Left ventricle myocardium inferior (tissue), 1 donor: ENCODE data around the gene IFT122. TPM values are rescaled to one million over a fixed set of nuclear protein-coding genes. Genes with fewer than 3 reads are reported as not detected.
A peak's percentile ranks its signal among the peaks of the same experiment; 100 is the strongest.

Source experiments
- DNase-seq: peaks from one replicate; pipeline ENCODE4 v3.0.0-alpha.2; 2020
- H3K27ac ChIP-seq: fragments of 200-600 bp; replicated peaks from 2 replicates; pipeline ENCODE4 v1.8.0; 2021
- H3K27me3 ChIP-seq: fragments of 200-600 bp; 2 replicates; pipeline ENCODE4 v1.8.0; 2021; ENCODE audit warnings: low read depth
- H3K36me3 ChIP-seq: fragments of 200-600 bp; 2 replicates; pipeline ENCODE4 v1.8.0; 2021
- H3K4me1 ChIP-seq: fragments of 200-600 bp; 2 replicates; pipeline ENCODE4 v1.8.0; 2021
- H3K4me3 ChIP-seq: fragments of 200-600 bp; 2 replicates; pipeline ENCODE4 v1.8.0; 2021; ENCODE audit warnings: mild to moderate bottlenecking, moderate library complexity
- H3K9me3 ChIP-seq: fragments of 200-600 bp; replicated peaks from 2 replicates; pipeline ENCODE4 v1.8.0; 2021
- intact Hi-C: fragments of 100-400 bp; cut with micrococcal nuclease; formaldehyde crosslinking; loops from one replicate; pipeline ENCODE4 v1.11.0; 2022
- total RNA-seq: library from RNA; stranded (reverse); fragmentation: NEBNext Ultra II Directional; extraction: Animal tissue kit (Norgen Biotek cat#: 25700); gene quantifications from one replicate; pipeline ENCODE4 v1.2.1, GENCODE V29; 2021
- TF ChIP-seq, protein P1 (sequence below): fragments of 200-600 bp; IDR thresholded peaks from 2 replicates; pipeline ENCODE4 v1.8.0; 2021; ENCODE audit warnings: antibody characterized with exemption, mild to moderate bottlenecking, borderline replicate concordance
- donor health status: DM: no; HTN: yes; CAD: no; lungs with severe emphysema.

IFT122 gene
- total RNA-seq, 1 donor from 2014 or later, result 16.5 TPM

DNA sequence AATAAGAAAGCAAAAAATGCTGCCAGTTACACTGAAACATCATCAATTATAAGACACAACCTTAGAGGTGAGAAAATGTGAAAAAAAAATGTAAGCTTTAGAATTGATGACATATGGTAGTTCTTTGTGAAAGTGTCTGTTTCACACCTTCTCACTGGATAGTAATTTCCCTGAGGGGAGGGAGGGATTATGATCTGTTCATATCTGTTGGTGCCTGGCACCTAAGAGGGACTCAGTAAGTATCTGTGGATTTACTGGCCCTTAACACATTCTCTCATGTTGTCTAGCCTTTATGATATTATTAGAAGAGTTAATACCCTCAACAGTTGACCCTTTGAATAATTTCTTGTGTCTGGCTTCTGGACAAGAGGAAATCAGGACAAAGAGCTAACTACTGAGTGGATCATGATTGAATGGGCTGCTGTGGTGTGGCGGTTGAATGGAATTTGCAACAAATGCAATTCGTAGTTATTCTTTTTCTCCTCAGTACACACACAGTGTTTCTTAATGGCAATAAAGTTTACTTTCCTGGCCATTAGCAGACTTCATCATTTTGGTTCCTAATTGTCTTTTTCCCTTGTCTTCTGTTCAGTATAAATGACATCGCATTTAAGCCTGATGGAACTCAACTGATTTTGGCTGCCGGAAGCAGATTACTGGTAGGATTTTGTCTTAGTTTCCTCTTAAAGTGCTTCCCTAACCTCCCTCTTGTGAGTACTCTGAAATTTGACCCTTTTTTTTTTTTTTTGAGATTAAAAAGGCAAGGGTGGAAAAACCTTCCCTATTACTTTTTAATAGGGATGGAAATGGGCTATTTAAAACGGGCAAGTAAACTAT is 9.5 kb downstream of the IFT122 start:
- Histone ChIP-seq H3K27me3 (no peaks in the 10 kb centered on the region), H3K36me3 (peaks cover 24% of the 10 kb centered on the region), H3K4me1 (peaks cover 30% of the 10 kb centered on the region), H3K9me3 (no peaks in the 10 kb centered on the region), H3K27ac (peak overlapping the region; percentile 23), H3K4me3 (no peak overlapping the region)
- intact Hi-C loops, result no loop called here
- TF ChIP-seq, protein P1, sequence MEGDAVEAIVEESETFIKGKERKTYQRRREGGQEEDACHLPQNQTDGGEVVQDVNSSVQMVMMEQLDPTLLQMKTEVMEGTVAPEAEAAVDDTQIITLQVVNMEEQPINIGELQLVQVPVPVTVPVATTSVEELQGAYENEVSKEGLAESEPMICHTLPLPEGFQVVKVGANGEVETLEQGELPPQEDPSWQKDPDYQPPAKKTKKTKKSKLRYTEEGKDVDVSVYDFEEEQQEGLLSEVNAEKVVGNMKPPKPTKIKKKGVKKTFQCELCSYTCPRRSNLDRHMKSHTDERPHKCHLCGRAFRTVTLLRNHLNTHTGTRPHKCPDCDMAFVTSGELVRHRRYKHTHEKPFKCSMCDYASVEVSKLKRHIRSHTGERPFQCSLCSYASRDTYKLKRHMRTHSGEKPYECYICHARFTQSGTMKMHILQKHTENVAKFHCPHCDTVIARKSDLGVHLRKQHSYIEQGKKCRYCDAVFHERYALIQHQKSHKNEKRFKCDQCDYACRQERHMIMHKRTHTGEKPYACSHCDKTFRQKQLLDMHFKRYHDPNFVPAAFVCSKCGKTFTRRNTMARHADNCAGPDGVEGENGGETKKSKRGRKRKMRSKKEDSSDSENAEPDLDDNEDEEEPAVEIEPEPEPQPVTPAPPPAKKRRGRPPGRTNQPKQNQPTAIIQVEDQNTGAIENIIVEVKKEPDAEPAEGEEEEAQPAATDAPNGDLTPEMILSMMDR, result no peak
- no peak for DNase-seq

DNA sequence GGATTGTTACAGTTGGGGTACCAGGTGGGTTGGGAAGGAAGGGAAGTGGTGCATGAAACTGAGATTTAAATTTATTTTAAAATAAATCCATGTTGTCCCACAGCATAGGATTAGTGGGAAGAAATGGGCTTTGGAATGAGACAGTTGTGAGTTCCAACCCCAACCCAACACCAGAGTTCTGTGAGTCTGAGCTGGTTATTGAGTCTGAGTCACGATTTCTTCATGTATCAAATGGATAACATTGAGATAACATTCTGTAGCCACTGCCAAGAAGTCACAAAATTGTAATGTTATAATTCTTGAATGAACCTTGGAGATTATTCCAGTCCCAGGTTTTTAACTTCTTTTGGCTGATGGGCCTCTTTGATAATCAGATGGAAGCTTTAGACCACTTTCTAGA is 13.7 kb downstream of the IFT122 start:
- Histone ChIP-seq H3K9me3 (no peaks in the 10 kb centered on the region), H3K27ac (no peak overlapping the region), H3K4me3 (no peak overlapping the region), H3K27me3 (no peaks in the 10 kb centered on the region), H3K36me3 (peaks cover 52% of the 10 kb centered on the region), H3K4me1 (peaks cover 14% of the 10 kb centered on the region)
- TF ChIP-seq, protein P1, result no peak
- intact Hi-C loops, result no loop called here
- DNase-seq, result no peak

DNA sequence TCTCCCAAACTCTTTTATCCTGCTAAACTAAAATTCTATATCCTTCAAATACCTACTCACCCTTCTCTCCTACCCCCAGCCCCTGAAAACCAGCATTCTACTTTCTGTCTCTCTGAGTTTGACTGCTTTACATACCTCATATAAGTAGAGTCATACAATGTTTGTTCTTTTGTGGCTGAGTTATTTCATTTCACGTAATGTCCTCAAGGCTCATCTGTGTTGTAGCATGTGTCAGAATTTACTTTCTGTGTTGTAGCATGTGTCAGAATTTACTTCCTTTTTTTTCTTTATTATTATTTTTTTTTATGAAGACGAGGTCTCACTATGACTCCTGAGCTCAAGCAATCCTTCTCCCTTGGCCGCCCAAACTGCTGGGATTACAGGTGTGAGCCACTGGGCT is 20.1 kb downstream of the IFT122 start:
- H3K9me3 ChIP-seq, result no peaks in the 10 kb centered on the region
- no peaks in the 10 kb centered on the region for H3K27me3 ChIP-seq
- no peak overlapping the region for H3K27ac ChIP-seq
- H3K4me3 ChIP-seq, result no peak overlapping the region
- DNase-seq, result no peak
- TF ChIP-seq, protein P1, result no peak
- intact Hi-C loops, result no loop called here
- peaks cover 36% of the 10 kb centered on the region for H3K36me3 ChIP-seq
- H3K4me1 ChIP-seq, result peaks cover 27% of the 10 kb centered on the region

DNA sequence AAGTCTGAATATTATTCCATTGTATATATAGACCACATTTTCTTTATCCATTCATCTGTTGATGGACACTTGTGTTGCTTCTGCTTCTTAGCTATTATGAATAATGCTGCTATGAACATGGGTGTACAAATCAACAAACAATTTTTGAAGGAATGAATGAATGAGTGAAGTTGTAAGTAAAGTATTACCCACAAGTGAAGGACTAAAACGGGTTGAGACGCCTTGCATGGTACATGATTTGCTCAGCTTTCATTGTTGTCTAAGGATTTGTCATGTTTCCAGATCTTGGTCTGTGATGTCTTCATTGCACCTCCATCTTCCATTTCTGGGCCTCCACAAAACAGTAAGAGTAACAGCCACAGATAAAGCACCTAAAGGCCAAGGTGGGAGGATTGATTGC is 20.5 kb downstream of the IFT122 start:
- intact Hi-C loops, result no loop called here
- Histone ChIP-seq H3K27me3 (no peaks in the 10 kb centered on the region), H3K27ac (peak overlapping the region; percentile 89), H3K36me3 (peaks cover 32% of the 10 kb centered on the region), H3K9me3 (no peaks in the 10 kb centered on the region), H3K4me3 (no peak overlapping the region), H3K4me1 (peaks cover 27% of the 10 kb centered on the region)
- TF ChIP-seq, protein P1, result no peak
- DNase-seq, result no peak

DNA sequence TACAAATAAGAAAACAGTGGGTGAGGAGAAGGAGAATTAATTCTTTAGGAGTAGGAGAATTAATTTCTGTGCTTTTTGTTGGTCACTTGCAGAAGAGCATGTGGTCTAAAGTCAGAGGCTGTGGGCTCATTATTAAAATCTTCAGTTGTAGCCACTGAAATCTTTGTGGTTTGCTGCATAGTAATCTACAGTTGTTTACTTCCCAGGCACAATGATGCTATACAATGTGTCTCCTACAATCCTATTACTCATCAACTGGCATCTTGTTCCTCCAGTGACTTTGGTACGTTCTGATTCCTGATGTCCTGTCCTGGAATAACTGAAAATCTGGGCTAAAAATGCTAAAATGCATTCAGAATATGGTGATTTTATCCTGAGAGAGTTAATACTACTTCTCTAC is 21.0 kb downstream of the IFT122 start:
- H3K27ac ChIP-seq, result peak overlapping the region; percentile 89

More for the DNA sequence above, 21.0 kb downstream of the IFT122 start:
- Histone ChIP-seq H3K27me3 (no peaks in the 10 kb centered on the region), H3K36me3 (peaks cover 28% of the 10 kb centered on the region), H3K4me1 (peaks cover 27% of the 10 kb centered on the region), H3K9me3 (no peaks in the 10 kb centered on the region), H3K4me3 (no peak overlapping the region)
- TF ChIP-seq, protein P1, result no peak
- DNase-seq, result no peak
- intact Hi-C loops, result no loop called here
